Large intestine (tissue), 3 donors: Measurements from ENCODE around the gene KIF6. TPM values are rescaled to one million over a fixed set of nuclear protein-coding genes. Genes with fewer than 3 reads are reported as not detected.
A peak's percentile ranks its signal among the peaks of the same experiment; 100 is the strongest.

Source experiments
- DNase-seq, 2 donors: peaks; one replicate each; pipeline versions ENCODE4 v3.0.0 to v3.0.0-alpha.2; 2013
- H3K27ac ChIP-seq: one replicate; pipeline ENCODE4 v1.5.1; 2013; ENCODE audit warnings: low read length
- H3K27me3 ChIP-seq: 2 replicates; pipeline ENCODE4 v1.6.1; 2013; ENCODE audit warnings: low read length; ENCODE audit not compliant: control insufficient read depth, insufficient read depth
- H3K36me3 ChIP-seq: 2 replicates; pipeline ENCODE4 v1.6.1; 2013; ENCODE audit warnings: low read length; ENCODE audit not compliant: control insufficient read depth, insufficient read depth
- H3K4me1 ChIP-seq: one replicate; pipeline ENCODE4 v1.6.1; 2013; ENCODE audit warnings: low read length; ENCODE audit not compliant: control insufficient read depth, insufficient read depth
- H3K4me3 ChIP-seq: one replicate; pipeline ENCODE4 v1.5.1; 2013; ENCODE audit warnings: low read length
- H3K9me3 ChIP-seq: one replicate; pipeline ENCODE4 v1.6.1; 2013; ENCODE audit warnings: mild to moderate bottlenecking, low read depth, low read length, moderate library complexity; ENCODE audit not compliant: control insufficient read depth
- WGBS: methylation state at CpG from one replicate; pipeline ENCODE4 v1.1.5; 2013; ENCODE audit warnings: low lambda C conversion rate; ENCODE audit not compliant: insufficient coverage; 5-methylcytosine and 5-hydroxymethylcytosine counted together
- polyA plus RNA-seq: library from polyadenylated mRNA; unstranded; fragments of 120-200 nt; gene quantifications from one replicate; pipeline ENCODE4 v1.2.1, GENCODE V29; 2013

KIF6 gene
- polyA plus RNA-seq, 1 donor: 0.70 TPM

GRCh38 chr6:39389484-39389767 lies 335.8 kb downstream of the KIF6 start:
- H3K36me3 ChIP-seq: no peaks in the 10 kb centered on the region
- no peak overlapping the region for H3K4me3 ChIP-seq
- DNase-seq: no peak
- peaks cover 2% of the 10 kb centered on the region for H3K27me3 ChIP-seq
- no peak overlapping the region for H3K27ac ChIP-seq
- WGBS: no CpG with 5 or more reads among the region's 3 CpGs
- H3K4me1 ChIP-seq: no peaks in the 10 kb centered on the region
- no peaks in the 10 kb centered on the region for H3K9me3 ChIP-seq

- Histone ChIP-seq H3K9me3 (no peaks in the 10 kb centered on the region), H3K27me3 (peaks cover 2% of the 10 kb centered on the region), H3K27ac (no peak overlapping the region), H3K4me3 (no peak overlapping the region), H3K36me3 (no peaks in the 10 kb centered on the region), H3K4me1 (no peaks in the 10 kb centered on the region)
- no CpG with 5 or more reads among the region's 12 CpGs for WGBS
- no peak for DNase-seq
Measured at GRCh38 chr6:39388606-39389483, 336.4 kb downstream of the KIF6 start.

GRCh38 chr6:39387785-39388184 lies 337.4 kb downstream of the KIF6 start:
- Histone ChIP-seq H3K27ac (no peak overlapping the region), H3K4me3 (no peak overlapping the region), H3K36me3 (no peaks in the 10 kb centered on the region), H3K27me3 (peaks cover 2% of the 10 kb centered on the region), H3K4me1 (no peaks in the 10 kb centered on the region), H3K9me3 (no peaks in the 10 kb centered on the region)
- no peak for DNase-seq
- WGBS: no CpG with 5 or more reads among the region's 3 CpGs

GRCh38 chr6:39386487-39386886 lies 338.7 kb downstream of the KIF6 start:
- H3K27ac ChIP-seq: no peak overlapping the region
- no CpG with 5 or more reads among the region's 3 CpGs for WGBS

GRCh38 chr6:39381550-39382140 lies 343.6 kb downstream of the KIF6 start:
- Histone ChIP-seq H3K4me3 (no peak overlapping the region), H3K36me3 (no peaks in the 10 kb centered on the region), H3K27ac (no peak overlapping the region), H3K9me3 (no peaks in the 10 kb centered on the region), H3K4me1 (no peaks in the 10 kb centered on the region), H3K27me3 (no peaks in the 10 kb centered on the region)
- no peak for DNase-seq
- no CpG with 5 or more reads among the region's 5 CpGs for WGBS

More at GRCh38 chr6:39386487-39386886, 338.7 kb downstream of the KIF6 start:
- Histone ChIP-seq H3K4me1 (no peaks in the 10 kb centered on the region), H3K9me3 (no peaks in the 10 kb centered on the region), H3K36me3 (no peaks in the 10 kb centered on the region), H3K27me3 (peaks cover 2% of the 10 kb centered on the region), H3K4me3 (no peak overlapping the region)
- DNase-seq: no peak

- no peaks in the 10 kb centered on the region for H3K9me3 ChIP-seq
- no peak overlapping the region for H3K4me3 ChIP-seq
- 100% methylated on average over 2 of the region's 6 CpGs for WGBS
- no peak overlapping the region for H3K27ac ChIP-seq
- DNase-seq: no peak
- H3K27me3 ChIP-seq: no peaks in the 10 kb centered on the region
- H3K4me1 ChIP-seq: no peaks in the 10 kb centered on the region
- no peaks in the 10 kb centered on the region for H3K36me3 ChIP-seq
Measured at GRCh38 chr6:39380837-39381549, 344.2 kb downstream of the KIF6 start.

- WGBS: 70% methylated on average over 2 of the region's 5 CpGs
- H3K36me3 ChIP-seq: no peaks in the 10 kb centered on the region
- DNase-seq: no peak
- H3K9me3 ChIP-seq: no peaks in the 10 kb centered on the region
- H3K27me3 ChIP-seq: no peaks in the 10 kb centered on the region
- H3K27ac ChIP-seq: no peak overlapping the region
- H3K4me1 ChIP-seq: no peaks in the 10 kb centered on the region
- H3K4me3 ChIP-seq: no peak overlapping the region
Measured at GRCh38 chr6:39378960-39379425, 346.2 kb downstream of the KIF6 start.

- H3K27ac ChIP-seq: no peak overlapping the region
- no peaks in the 10 kb centered on the region for H3K4me1 ChIP-seq
- H3K36me3 ChIP-seq: no peaks in the 10 kb centered on the region
- WGBS: no CpG with 5 or more reads among the region's 10 CpGs
- no peaks in the 10 kb centered on the region for H3K27me3 ChIP-seq
- H3K9me3 ChIP-seq: no peaks in the 10 kb centered on the region
- H3K4me3 ChIP-seq: no peak overlapping the region
- no peak for DNase-seq
Measured at GRCh38 chr6:39378175-39378959, 346.8 kb downstream of the KIF6 start.

- peak; percentile 53 to 54 for DNase-seq
- Histone ChIP-seq H3K9me3 (no peaks in the 10 kb centered on the region), H3K27ac (no peak overlapping the region), H3K4me1 (no peaks in the 10 kb centered on the region), H3K36me3 (no peaks in the 10 kb centered on the region), H3K27me3 (no peaks in the 10 kb centered on the region), H3K4me3 (no peak overlapping the region)
- no CpG with 5 or more reads among the region's 6 CpGs for WGBS
Measured at GRCh38 chr6:39377539-39377950, 347.7 kb downstream of the KIF6 start.

- H3K36me3 ChIP-seq: no peaks in the 10 kb centered on the region
- H3K4me1 ChIP-seq: no peaks in the 10 kb centered on the region
- H3K9me3 ChIP-seq: no peaks in the 10 kb centered on the region
- DNase-seq: no peak
- WGBS: no CpG with 5 or more reads among the region's 3 CpGs
- H3K27me3 ChIP-seq: no peaks in the 10 kb centered on the region
- no peak overlapping the region for H3K27ac ChIP-seq
- H3K4me3 ChIP-seq: no peak overlapping the region
Measured at GRCh38 chr6:39375405-39375804, 349.8 kb downstream of the KIF6 start.
